Dendritic cell treated with granulocyte-macrophage colony-stimulating factor and Interleukin-4, amounts not matched to agents 40 ng/mL and 50 ng/mL, for 4 days (primary cell): ENCODE results near the gene NDUFA5.
"Not testable (repeated sequence)": the region's sequence is repeated elsewhere in the genome, so short reads cannot be mapped to it uniquely, and the experiment has no call there.

Experiments
- H3K27ac Mint-ChIP-seq: one replicate; pipeline ENCODE4 v1.8.0; 2022; ENCODE audit warnings: mild to moderate bottlenecking, mixed read lengths
- H3K27me3 Mint-ChIP-seq: one replicate; pipeline ENCODE4 v1.8.0; 2022; ENCODE audit warnings: mild to moderate bottlenecking, mixed read lengths
- H3K36me3 Mint-ChIP-seq: one replicate; pipeline ENCODE4 v1.8.0; 2022; ENCODE audit warnings: low read depth, mixed read lengths
- H3K4me1 Mint-ChIP-seq: one replicate; pipeline ENCODE4 v1.8.0; 2022; ENCODE audit warnings: low read depth, mixed read lengths
- H3K4me3 Mint-ChIP-seq: one replicate; pipeline ENCODE4 v1.8.0; 2022; ENCODE audit warnings: mild to moderate bottlenecking, moderate library complexity, mixed read lengths
- H3K9me3 Mint-ChIP-seq: one replicate; pipeline ENCODE4 v1.8.0; 2022; ENCODE audit warnings: mixed read lengths
- intact Hi-C: fragments of 100-400 bp; cut with micrococcal nuclease; formaldehyde crosslinking; loops from one replicate; pipeline ENCODE4 v1.15.0; 2022

Gene NDUFA5

GRCh38 chr7:123573341-123573740 lies 15.7 kb upstream of the NDUFA5 start:
- Mint-ChIP-seq H3K9me3 (no peaks in the 10 kb centered on the region), H3K27me3 (peaks cover 2% of the 10 kb centered on the region), H3K4me3 (no peak overlapping the region), H3K4me1 (peaks cover 9% of the 10 kb centered on the region), H3K27ac (no peak overlapping the region), H3K36me3 (no peaks in the 10 kb centered on the region)
- intact Hi-C loops, result no loop called here

- Mint-ChIP-seq H3K4me3 (no peak overlapping the region), H3K36me3 (no peaks in the 10 kb centered on the region), H3K9me3 (no peaks in the 10 kb centered on the region), H3K27ac (no peak overlapping the region), H3K4me1 (peaks cover 9% of the 10 kb centered on the region), H3K27me3 (peaks cover 5% of the 10 kb centered on the region)
- intact Hi-C loops, result no loop called here
These were observed 14.1 kb upstream of the NDUFA5 start for GRCh38 chr7:123571684-123572083.

- Mint-ChIP-seq H3K27ac (no peak overlapping the region), H3K4me1 (peaks cover 9% of the 10 kb centered on the region), H3K36me3 (no peaks in the 10 kb centered on the region), H3K4me3 (no peak overlapping the region), H3K9me3 (no peaks in the 10 kb centered on the region), H3K27me3 (peaks cover 5% of the 10 kb centered on the region)
- intact Hi-C loops, result no loop called here
These were observed 13.6 kb upstream of the NDUFA5 start for GRCh38 chr7:123571187-123571586.

- peaks cover 5% of the 10 kb centered on the region for H3K27me3 Mint-ChIP-seq
- H3K4me1 Mint-ChIP-seq, result peaks cover 9% of the 10 kb centered on the region
- no peak overlapping the region for H3K4me3 Mint-ChIP-seq
- intact Hi-C loops, result no loop called here
- no peaks in the 10 kb centered on the region for H3K36me3 Mint-ChIP-seq
- no peak overlapping the region for H3K27ac Mint-ChIP-seq
- H3K9me3 Mint-ChIP-seq, result no peaks in the 10 kb centered on the region
These were observed 13.0 kb upstream of the NDUFA5 start for GRCh38 chr7:123570390-123571182.

- Mint-ChIP-seq H3K27me3 (peaks cover 5% of the 10 kb centered on the region), H3K9me3 (no peaks in the 10 kb centered on the region), H3K4me1 (peaks cover 9% of the 10 kb centered on the region), H3K4me3 (no peak overlapping the region), H3K36me3 (no peaks in the 10 kb centered on the region), H3K27ac (no peak overlapping the region)
- intact Hi-C loops, result no loop called here
These were observed 11.9 kb upstream of the NDUFA5 start for GRCh38 chr7:123569352-123570010.

- no peaks in the 10 kb centered on the region for H3K4me1 Mint-ChIP-seq
- no peak overlapping the region for H3K27ac Mint-ChIP-seq
- H3K9me3 Mint-ChIP-seq, result no peaks in the 10 kb centered on the region
- no peak overlapping the region for H3K4me3 Mint-ChIP-seq
- H3K36me3 Mint-ChIP-seq, result no peaks in the 10 kb centered on the region
- peaks cover 21% of the 10 kb centered on the region for H3K27me3 Mint-ChIP-seq
- intact Hi-C loops, result no loop called here
These were observed 4.5 kb upstream of the NDUFA5 start for GRCh38 chr7:123562121-123562520.

- H3K36me3 Mint-ChIP-seq, result peaks cover 4% of the 10 kb centered on the region
- H3K27ac Mint-ChIP-seq, result no peak overlapping the region
- intact Hi-C loops, result no loop called here
- H3K9me3 Mint-ChIP-seq, result no peaks in the 10 kb centered on the region
- H3K4me1 Mint-ChIP-seq, result no peaks in the 10 kb centered on the region
- H3K27me3 Mint-ChIP-seq, result peaks cover 16% of the 10 kb centered on the region
- no peak overlapping the region for H3K4me3 Mint-ChIP-seq
These were observed 764 bp upstream of the NDUFA5 start for GRCh38 chr7:123558289-123558874.

- intact Hi-C loops, result loop anchor here (1.0 to 2.0 kb wide), 2 partner anchors 23 to 192 kb away; partner anchors contain the start of genes IQUB and WASL
- H3K4me3 Mint-ChIP-seq, result no peak overlapping the region
- no peaks in the 10 kb centered on the region for H3K9me3 Mint-ChIP-seq
- peaks cover 18% of the 10 kb centered on the region for H3K36me3 Mint-ChIP-seq
- H3K27ac Mint-ChIP-seq, result no peak overlapping the region
- H3K27me3 Mint-ChIP-seq, result peaks cover 16% of the 10 kb centered on the region
- H3K4me1 Mint-ChIP-seq, result peaks cover 6% of the 10 kb centered on the region
These were observed 611 bp downstream of the NDUFA5 start for GRCh38 chr7:123557016-123557397.

- Mint-ChIP-seq H3K9me3 (no peaks in the 10 kb centered on the region), H3K27ac (no peak overlapping the region), H3K27me3 (peaks cover 11% of the 10 kb centered on the region), H3K4me3 (no peak overlapping the region), H3K4me1 (peaks cover 9% of the 10 kb centered on the region), H3K36me3 (peaks cover 30% of the 10 kb centered on the region)
- intact Hi-C loops, result no loop called here
These were observed 2.1 kb downstream of the NDUFA5 start for GRCh38 chr7:123555484-123555883.

GRCh38 chr7:123553159-123553558 lies 4.5 kb downstream of the NDUFA5 start:
- peaks cover 16% of the 10 kb centered on the region for H3K4me1 Mint-ChIP-seq
- intact Hi-C loops, result no loop called here
- no peak overlapping the region for H3K27ac Mint-ChIP-seq
- H3K9me3 Mint-ChIP-seq, result no peaks in the 10 kb centered on the region
- no peak overlapping the region for H3K4me3 Mint-ChIP-seq
- H3K27me3 Mint-ChIP-seq, result no peaks in the 10 kb centered on the region
- peaks cover 53% of the 10 kb centered on the region for H3K36me3 Mint-ChIP-seq

GRCh38 chr7:123552641-123553040 lies 5.0 kb downstream of the NDUFA5 start:
- intact Hi-C loops, result no loop called here
- Mint-ChIP-seq H3K27me3 (no peaks in the 10 kb centered on the region), H3K27ac (no peak overlapping the region), H3K36me3 (peaks cover 58% of the 10 kb centered on the region), H3K4me1 (peaks cover 16% of the 10 kb centered on the region), H3K4me3 (no peak overlapping the region), H3K9me3 (no peaks in the 10 kb centered on the region)

- intact Hi-C loops, H3K27ac Mint-ChIP-seq, H3K27me3 Mint-ChIP-seq, H3K9me3 Mint-ChIP-seq, H3K4me3 Mint-ChIP-seq: not testable (repeated sequence)
- H3K36me3 Mint-ChIP-seq, result peaks cover 63% of the 10 kb centered on the region
- peaks cover 16% of the 10 kb centered on the region for H3K4me1 Mint-ChIP-seq
These were observed 5.5 kb downstream of the NDUFA5 start for GRCh38 chr7:123552134-123552533.

- Mint-ChIP-seq H3K4me3 (no peak overlapping the region), H3K27ac (no peak overlapping the region), H3K27me3 (no peaks in the 10 kb centered on the region), H3K9me3 (no peaks in the 10 kb centered on the region), H3K36me3 (peaks cover 69% of the 10 kb centered on the region), H3K4me1 (peaks cover 16% of the 10 kb centered on the region)
- intact Hi-C loops, result no loop called here
These were observed 9.2 kb downstream of the NDUFA5 start for GRCh38 chr7:123548406-123548805.

GRCh38 chr7:123539871-123540270 lies 17.7 kb downstream of the NDUFA5 start:
- no peak overlapping the region for H3K4me3 Mint-ChIP-seq
- H3K27me3 Mint-ChIP-seq, result no peaks in the 10 kb centered on the region
- peaks cover 6% of the 10 kb centered on the region for H3K4me1 Mint-ChIP-seq
- H3K36me3 Mint-ChIP-seq, result peaks cover 21% of the 10 kb centered on the region
- no peaks in the 10 kb centered on the region for H3K9me3 Mint-ChIP-seq
- no peak overlapping the region for H3K27ac Mint-ChIP-seq
- intact Hi-C loops, result loop anchor here (5.0 kb wide), 1 partner anchor 1387 kb away; the partner anchor contains the start of gene POT1
